Measurements from ENCODE around the gene GGTA1.

GRCh38 chr9:121548666-121549065 lies 49.0 kb upstream of the GGTA1 start:
- TF ChIP-seq CTCF (conservative IDR thresholded peaks at IDR 0.05; ENCODE audit: low read length) (no peak), EZH2phosphoT487 (IDR thresholded peaks at IDR 0.05; ENCODE audit: borderline replicate concordance) (no peak)

All from Loucy (cell line).